K562 (cell line): ENCODE data around the gene PCDH12. TPM values are rescaled to one million over a fixed set of nuclear protein-coding genes. Genes with fewer than 3 reads are reported as not detected.

Source experiments
- ATAC-seq: fragments of 200-7000 bp; cut with Tn5 transposase; 3 replicates; pipeline ENCODE4 v1.9.1; 2020; ENCODE audit warnings: moderate library complexity
- BruUV-seq: library from RNA; stranded (reverse); fragments of 400-500 nt; replicated peaks from 2 replicates; lab custom pipeline; 2021; lab: Mats Ljungman, UMichigan
- CTCF ChIA-PET: fragments of 300-600 bp; formaldehyde crosslinking; extraction: SDS; loops from one replicate; lab custom pipeline; 2021; ENCODE audit warnings: low intra/inter-chr PET ratio; lab: Yijun Ruan, JAX
- POLR2A ChIA-PET: fragments of 300-600, 350-650 bp; sonication (Branson Sonifier 250); formaldehyde crosslinking; extraction: SDS; loops from one replicate; lab custom pipeline; 2021; ENCODE audit warnings: antibody characterized with exemption, inconsistent platforms; lab: Yijun Ruan, JAX
- DNase-seq, 4 experiments: peaks; one replicate each; pipeline versions ENCODE4 v3.0.0 to v3.0.0-alpha.2; 2011 to 2018; ENCODE audit warnings: low spot score in 3 of 4, mixed read lengths in 3 of 4; ENCODE audit errors: extremely low read depth in 1 of 4
- FAIRE-seq: peaks from 2 replicates; lab custom pipeline; 2011; peaks lifted over from hg19 to GRCh38; lab: Jason Lieb, UNC
- H2AFZ ChIP-seq: 2 replicates; pipeline ENCODE4 v1.6.0; 2011; ENCODE audit warnings: low read depth, low read length, control low read depth, inconsistent platforms
- H3K27ac ChIP-seq: fragments of 200-600 bp; 3 replicates; pipeline ENCODE4 v1.8.0; 2011; ENCODE audit warnings: low read depth, mild to moderate bottlenecking, control low read depth, inconsistent platforms, low read length, moderate library complexity, mixed read lengths; ENCODE audit errors: extremely low read depth
- H3K27me3 ChIP-seq, 2 experiments: fragments of 300-600 bp in 1 of 2; 2 replicates in 1 of 2; 3 replicates in 1 of 2; pipeline versions ENCODE4 v1.6.0 to v1.8.0; 2011; ENCODE audit warnings: inconsistent platforms in 2 of 2, low read length in 2 of 2, mild to moderate bottlenecking in 1 of 2, mixed read lengths in 1 of 2, moderate library complexity in 1 of 2; ENCODE audit not compliant: control insufficient read depth in 2 of 2, insufficient read depth in 2 of 2
- H3K36me3 ChIP-seq: fragments of 300-600 bp; 3 replicates; pipeline ENCODE4 v1.8.0; 2011; ENCODE audit warnings: mild to moderate bottlenecking, low read length, inconsistent platforms; ENCODE audit not compliant: control insufficient read depth, insufficient read depth
- H3K4me1 ChIP-seq, 2 experiments: fragments of 200-600 bp in 1 of 2; replicated peaks in 1 of 2; 2 replicates in 1 of 2; 3 replicates in 1 of 2; pipeline versions ENCODE4 v1.5.1 to v1.8.0; 2011; ENCODE audit warnings: inconsistent platforms in 2 of 2, low read length in 2 of 2, mild to moderate bottlenecking in 1 of 2, mixed read lengths in 1 of 2, moderate library complexity in 1 of 2; ENCODE audit not compliant: control insufficient read depth in 2 of 2, insufficient read depth in 2 of 2
- H3K4me2 ChIP-seq: 2 replicates; pipeline ENCODE4 v1.6.1; 2011; ENCODE audit warnings: low read length, control low read depth, inconsistent platforms, mixed read lengths; ENCODE audit not compliant: insufficient read depth
- H3K4me3 ChIP-seq: fragments of 200-600 bp; sonication (generic), shearing (Covaris generic); 2 replicates; pipeline ENCODE4 v1.5.1; 2016; ENCODE audit warnings: control low read depth, inconsistent platforms
- H3K79me2 ChIP-seq: fragments of 200-600 bp; 3 replicates; pipeline ENCODE4 v1.8.0; 2011; ENCODE audit warnings: low read length, inconsistent platforms; ENCODE audit not compliant: control insufficient read depth, insufficient read depth
- H3K9ac ChIP-seq, 2 experiments: 2 replicates each; pipeline versions ENCODE4 v1.6.0 to v1.6.1; 2011; ENCODE audit warnings: low read depth in 2 of 2, low read length in 2 of 2, control low read depth in 1 of 2, inconsistent platforms in 1 of 2, mild to moderate bottlenecking in 1 of 2, mixed read lengths in 1 of 2; ENCODE audit not compliant: insufficient read depth in 1 of 2
- H3K9me1 ChIP-seq: one replicate; pipeline ENCODE4 v1.6.0; 2011; ENCODE audit warnings: inconsistent platforms, mild to moderate bottlenecking, low read length, moderate library complexity; ENCODE audit not compliant: control insufficient read depth, insufficient read depth
- H3K9me3 ChIP-seq: replicated peaks from 2 replicates; pipeline ENCODE4 v1.5.1; 2011; ENCODE audit warnings: low read depth, low read length, inconsistent platforms; ENCODE audit not compliant: control insufficient read depth, insufficient read depth
- H4K20me1 ChIP-seq: replicated peaks from 2 replicates; pipeline ENCODE4 v1.6.1; 2011; ENCODE audit warnings: low read length, inconsistent platforms, mixed read lengths; ENCODE audit not compliant: control insufficient read depth, insufficient read depth
- CTBP1 ChIP-seq: fragments of 450-650 bp; IDR thresholded peaks from 2 replicates; pipeline ENCODE4 v1.6.1; 2016; ENCODE audit warnings: borderline replicate concordance
- ELK3 ChIP-seq: fragments of 450-650 bp; formaldehyde crosslinking; IDR thresholded peaks from 2 replicates; pipeline ENCODE4 v1.4.0; 2020; ENCODE audit warnings: mild to moderate bottlenecking
- ETS2 ChIP-seq: IDR thresholded peaks from 2 replicates; pipeline ENCODE4 v1.6.1; 2016; ENCODE audit warnings: borderline replicate concordance, missing genetic modification characterization, mild to moderate bottlenecking, moderate library complexity, missing compliant biosample characterization; ENCODE audit not compliant: poor library complexity, severe bottlenecking
- GABPB2 ChIP-seq: fragments of 250-450 bp; sonication (Bioruptor Pico); conservative IDR thresholded peaks from 2 replicates; pipeline ENCODE4 v1.5.1; 2021; ENCODE audit warnings: mild to moderate bottlenecking
- KLF6 ChIP-seq: fragments of 250-450 bp; sonication (Bioruptor Pico); IDR thresholded peaks from 2 replicates; pipeline ENCODE4 v1.4.0; 2020; ENCODE audit warnings: mild to moderate bottlenecking, moderate library complexity, borderline replicate concordance
- MEIS2 ChIP-seq: fragments of 450-650 bp; IDR thresholded peaks from 2 replicates; pipeline ENCODE4 v1.6.1; 2014; ENCODE audit warnings: mild to moderate bottlenecking; ENCODE audit not compliant: partially characterized antibody
- MXI1 ChIP-seq: IDR thresholded peaks from 2 replicates; pipeline ENCODE4 v1.6.1; 2011; ENCODE audit warnings: low read depth, mild to moderate bottlenecking, improper control_type of control experiment, low read length
- MYC ChIP-seq, 2 experiments: fragments of 250-450 bp in 1 of 2; sonication (Bioruptor Pico) in 1 of 2; IDR thresholded peaks; 2 replicates each; pipeline versions ENCODE4 v1.5.1 to v1.6.1; 2012 to 2021; ENCODE audit warnings: low read depth in 2 of 2, borderline replicate concordance in 1 of 2, improper control_type of control experiment in 1 of 2, low read length in 1 of 2, mild to moderate bottlenecking in 1 of 2, moderate library complexity in 1 of 2
- NBN ChIP-seq: fragments of 450-650 bp; IDR thresholded peaks from 2 replicates; pipeline ENCODE4 v1.6.1; 2016; ENCODE audit warnings: low read depth, mild to moderate bottlenecking
- NEUROD1 ChIP-seq: fragments of 150-350 bp; IDR thresholded peaks from 2 replicates; pipeline ENCODE4 v1.6.1; 2014; ENCODE audit warnings: borderline replicate concordance, low read length, low read depth; ENCODE audit not compliant: partially characterized antibody
- SMAD4 ChIP-seq: fragments of 250-450 bp; sonication (Bioruptor Pico); conservative IDR thresholded peaks from 2 replicates; pipeline ENCODE4 v1.8.0; 2021; ENCODE audit warnings: inconsistent platforms, mild to moderate bottlenecking, moderate library complexity
- TRIM28 ChIP-seq: fragments of 450-650 bp; IDR thresholded peaks from 2 replicates; pipeline ENCODE4 v1.6.1; 2017
- ZBTB33 ChIP-seq: sonication (generic); formaldehyde crosslinking; IDR thresholded peaks from 2 replicates; pipeline ENCODE4 v1.8.1; 2023; ENCODE audit warnings: mild to moderate bottlenecking, missing genetic modification reagents
- ZFPM2 ChIP-seq: fragments of 250-450 bp; sonication (Bioruptor Pico); IDR thresholded peaks from 2 replicates; pipeline ENCODE4 v1.5.1; 2022; ENCODE audit warnings: mild to moderate bottlenecking
- ZNF146 ChIP-seq: IDR thresholded peaks from one replicate; pipeline ENCODE4 v1.6.1; 2018; ENCODE audit warnings: missing compliant biosample characterization; ENCODE audit not compliant: unreplicated experiment
- ZNF263 ChIP-seq: sonication (generic); formaldehyde crosslinking; IDR thresholded peaks from 2 replicates; pipeline ENCODE4 v1.8.0; 2022; ENCODE audit warnings: mild to moderate bottlenecking, missing genetic modification reagents, borderline replicate concordance
- ZNF561 ChIP-seq: fragments of 450-650 bp; formaldehyde crosslinking; conservative IDR thresholded peaks from 2 replicates; pipeline ENCODE4 v1.4.0; 2020; ENCODE audit warnings: mild to moderate bottlenecking, moderate library complexity
- ZSCAN32 ChIP-seq: fragments of 450-650 bp; formaldehyde crosslinking; IDR thresholded peaks from 2 replicates; pipeline ENCODE4 v1.4.0; 2020; ENCODE audit warnings: mild to moderate bottlenecking, moderate library complexity
- WGBS: fragments of 100-300 bp; shearing (Covaris generic); methylation state at CpG from one replicate; pipeline ENCODE4 v1.1.6; 2016; ENCODE audit warnings: low coverage, mixed read lengths; ENCODE audit not compliant: insufficient coverage; ENCODE audit errors: missing lambda C conversion rate; 5-methylcytosine and 5-hydroxymethylcytosine counted together
- in situ Hi-C: fragments of 300-500 bp; cut with MboI; formaldehyde crosslinking; loops from 4 replicates; pipeline ENCODE4 v1.15.0; 2018; ENCODE audit warnings: inconsistent platforms, mixed read lengths
- intact Hi-C: fragments of 100-400 bp; cut with micrococcal nuclease; formaldehyde crosslinking; loops from 2 replicates; pipeline ENCODE4 v1.14.2; 2022
- polyA plus RNA-seq, 8 experiments: library from polyadenylated mRNA; depleted of rRNA in 4 of 8; stranded (reverse) in 5 of 8; unstranded in 3 of 8; fragments of >200 nt; fragmentation: Nextera tagmentation in 2 of 8; fragmentation: Illumina TruSeq in 1 of 8; extraction: Ambion mirVana in 2 of 8; extraction: Trizol in 1 of 8; gene quantifications; 2 replicates each; pipeline versions ENCODE4 v1.2.1 to v1.2.3, GENCODE V29; 2011 to 2014; ENCODE audit warnings: inconsistent platforms in 1 of 8, missing spikeins in 1 of 8
- total RNA-seq, 7 experiments: library from RNA; depleted of rRNA in 6 of 7; stranded (reverse); fragments of >200 nt in 6 of 7; fragmentation: Illumina TruSeq in 2 of 7; extraction: Trizol in 2 of 7; gene quantifications; 2 replicates each; pipeline versions ENCODE4 v1.2.1 to v1.2.3, GENCODE V29; 2011 to 2021; ENCODE audit warnings: low replicate concordance in 1 of 7

The PCDH12 gene
- total and polyA plus RNA-seq, 9 of the 15 experiments (the other 6 are each of a cell fraction or from before 2014, with no cell fraction given) = 0.01 to 0.04 (median 0.01) TPM; not detected in 4

DNA sequence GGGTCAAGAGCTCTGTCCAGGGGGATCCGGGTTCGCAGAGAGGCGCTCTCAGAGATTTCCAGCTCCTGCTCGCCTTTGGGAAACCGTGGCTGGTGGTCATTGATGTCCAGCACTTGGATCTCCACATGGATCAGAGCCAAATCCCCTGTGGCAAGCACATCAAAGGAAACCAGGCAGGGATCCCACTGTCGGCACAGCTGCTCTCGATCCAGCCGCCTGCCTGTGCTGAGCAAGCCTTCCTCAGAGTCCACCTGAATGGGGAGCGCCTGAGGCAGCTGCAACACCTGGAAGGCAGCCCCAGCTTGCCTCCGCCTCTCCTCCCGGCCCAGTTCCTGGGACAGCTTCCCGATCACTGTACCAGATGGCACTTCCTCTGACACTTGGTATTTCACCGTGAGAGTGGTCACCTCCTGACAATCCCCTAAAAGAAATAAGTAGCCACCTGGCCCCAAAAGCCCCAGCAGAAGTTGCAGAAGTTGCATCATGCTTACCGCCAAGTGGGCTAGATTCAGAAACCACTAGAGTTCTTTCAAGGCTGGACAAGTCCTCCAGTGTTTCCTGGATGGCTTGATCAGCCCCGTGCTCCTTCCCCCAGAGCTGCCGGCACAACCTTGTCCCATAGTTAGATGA is 520 bp downstream of the PCDH12 start:
- Histone ChIP-seq H2AFZ (no peak overlapping the region), H3K9me3 (no peaks in the 10 kb centered on the region), H3K4me3 (no peak overlapping the region), H3K36me3 (no peaks in the 10 kb centered on the region), H4K20me1 (peaks cover 9% of the 10 kb centered on the region; the same call in 1 of the 2 replicates), H3K4me1 (peaks cover 3 to 16% of the 10 kb centered on the region in 2 experiments; a peak in 4 of 5 replicates), H3K9ac (peak overlapping the region in 1 of 2 experiments; percentile 10; a peak in 2 of 4 replicates), H3K79me2 (no peaks in the 10 kb centered on the region), H3K4me2 (no peak overlapping the region), H3K9me1 (no peaks in the 10 kb centered on the region), H3K27ac (no peak overlapping the region), H3K27me3 (peaks cover 17 to 47% of the 10 kb centered on the region in 2 experiments; a peak in 4 of 5 replicates)
- DNase-seq (no peak), ATAC-seq (peak; percentile 6; the same call in 2 of the 3 replicates), FAIRE-seq (no peak)
- in situ Hi-C loops = loop anchor here (5.0 kb wide), 2 partner anchors 75 to 260 kb away; no protein-coding TSS in a partner anchor
- intact Hi-C loops = no loop called here
- CTCF ChIA-PET = interaction anchor here (0.8 kb wide), 1 partner anchor 68 kb away, joined by 4 read pairs; no protein-coding TSS in a partner anchor
- 31% methylated on average over 16 of the region's 16 CpGs for WGBS
- POLR2A ChIA-PET = interaction anchor here (0.7 to 1.8 kb wide), 5 partner anchors 10 to 298 kb away, joined by 3 to 11 read pairs (median 4); partner anchors contain the start of gene RNF14
- no TSS peak for BruUV-seq
- TF ChIP-seq TRIM28 (no peak), ZNF146 (CRISPR knock-in tag) (no peak), ZBTB33 (CRISPR knock-in tag) (peak; percentile 87), ZNF263 (no peak), ZNF561 (no peak), CTBP1 (no peak), ETS2 (tag) (no peak), MXI1 (no peak), KLF6 (CRISPR knock-in tag) (no peak), SMAD4 (0 out of 2 replicates have a peak, but pooled peaks have one; percentile 19), ELK3 (no peak), GABPB2 (CRISPR knock-in tag) (no peak), MYC (IDR thresholded peaks at IDR 0.05; ENCODE audit: low read depth, low read length) (no peak), MYC (CRISPR knock-in tag; IDR thresholded peaks at IDR 0.05; ENCODE audit: borderline replicate concordance, low read depth) (no peak), MEIS2 (no peak), NBN (no peak), ZSCAN32 (CRISPR knock-in tag) (no peak), NEUROD1 (no peak), ZFPM2 (CRISPR knock-in tag) (no peak)
